ENCODE results near the gene ZW10.
"Not testable (repeated sequence)": the region's sequence is repeated elsewhere in the genome, so short reads cannot be mapped to it uniquely, and the experiment has no call there.

ZW10 gene

GRCh38 chr11:113736323-113736722, 37.2 kb downstream of the ZW10 start:
- DNase-seq, result no peak

DNA sequence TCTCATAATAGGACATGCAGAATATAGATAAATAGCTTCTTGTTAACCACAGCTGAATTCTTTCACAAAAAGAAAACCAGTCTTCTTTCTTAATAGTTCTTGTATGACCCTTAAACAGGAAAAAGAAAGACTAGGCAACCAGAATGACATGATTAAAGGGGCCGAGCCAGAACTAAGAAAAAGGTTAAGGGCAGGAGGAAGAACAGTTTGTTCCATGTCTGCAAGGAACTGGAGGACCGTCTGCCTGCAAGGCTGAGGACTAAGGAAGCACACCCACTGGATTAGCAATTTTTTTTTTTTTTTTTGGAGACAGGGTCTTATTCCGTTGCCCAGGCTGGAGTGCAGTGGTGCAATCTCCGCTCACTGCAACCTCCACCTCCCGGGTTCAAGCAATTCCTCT, 41.4 kb downstream of the ZW10 start:
- DNase-seq, result no peak

- no peak for DNase-seq
Measured at GRCh38 chr11:113730887-113731726, 42.4 kb downstream of the ZW10 start.

DNA sequence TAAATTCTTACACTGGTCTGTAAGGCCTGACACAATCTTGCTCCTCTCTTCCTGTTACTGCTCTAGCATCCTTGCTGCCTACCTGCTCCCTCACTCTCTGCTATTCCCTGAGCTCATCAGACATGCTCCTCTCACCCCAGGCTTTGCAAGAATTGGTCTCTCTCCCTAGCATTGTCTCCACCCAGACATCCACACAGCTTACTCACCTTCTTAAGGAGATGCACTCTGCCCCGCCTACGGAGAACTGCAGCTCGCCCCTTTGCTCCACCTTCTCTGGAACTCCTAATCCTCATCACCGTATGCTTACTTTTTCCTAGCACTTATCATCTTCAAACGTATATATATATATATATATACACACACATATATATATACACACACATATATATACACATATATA, 44.0 kb downstream of the ZW10 start:
- no peak for DNase-seq

DNA sequence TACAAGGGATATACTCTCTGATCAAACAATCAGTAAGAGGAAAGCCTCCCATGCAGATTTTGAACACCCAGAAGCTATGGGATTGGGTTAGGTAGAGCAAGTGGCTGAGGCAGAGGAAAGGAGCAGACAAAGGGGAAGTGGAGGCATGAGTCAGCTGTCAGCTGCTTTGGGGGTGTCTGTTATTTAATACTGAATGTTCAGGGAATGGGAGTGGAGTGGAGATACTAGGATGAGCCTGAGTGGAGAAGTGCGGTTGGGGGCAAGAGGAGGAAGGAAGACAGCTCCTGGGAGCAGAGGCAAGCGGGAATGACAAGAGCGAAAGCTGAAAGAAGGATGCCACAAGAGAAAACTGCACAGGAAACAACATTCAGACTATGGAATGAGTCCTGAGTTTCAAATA, 44.7 kb downstream of the ZW10 start:
- DNase-seq, result no peak

GRCh38 chr11:113725913-113726312, 47.6 kb downstream of the ZW10 start:
- no peak for DNase-seq

DNA sequence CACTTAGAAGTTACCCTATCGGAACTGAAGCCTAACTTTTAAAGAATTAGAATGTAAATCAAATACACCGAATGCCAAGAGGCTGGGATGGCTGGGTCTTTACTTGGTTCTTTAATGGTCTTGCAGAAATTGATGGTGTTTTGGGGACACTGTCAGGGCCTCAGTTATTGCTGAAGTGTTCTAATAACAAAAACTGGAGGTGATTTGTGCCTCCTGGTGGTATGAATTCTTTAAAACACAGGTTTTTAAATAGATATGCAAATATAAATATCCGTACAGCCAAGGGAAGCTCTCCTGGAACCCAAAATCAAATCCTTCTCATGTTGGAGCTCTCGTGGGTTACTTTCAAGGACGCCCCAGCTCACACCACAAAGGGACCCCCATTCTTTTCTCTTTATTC, 48.1 kb downstream of the ZW10 start:
- DNase-seq, result no peak

DNA sequence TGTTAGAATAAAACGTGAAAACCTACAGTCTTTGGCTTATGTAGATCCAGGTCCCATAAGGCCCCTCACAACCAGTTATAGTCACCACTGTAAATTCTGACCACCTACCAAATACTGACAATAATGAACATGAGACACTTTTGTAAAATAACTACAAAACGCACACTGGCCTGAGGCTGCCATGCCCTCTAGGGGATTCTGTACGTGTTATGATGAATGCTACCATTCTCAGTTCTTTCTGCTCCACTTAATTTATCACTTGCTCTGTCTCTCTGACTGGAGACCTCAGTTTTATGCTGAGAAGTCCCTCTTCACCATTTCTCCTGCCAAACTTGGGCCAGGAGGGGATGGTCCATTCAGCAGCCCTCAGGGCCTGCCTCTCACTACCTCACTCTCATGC, 48.7 kb downstream of the ZW10 start:
- DNase-seq, result no peak

DNA sequence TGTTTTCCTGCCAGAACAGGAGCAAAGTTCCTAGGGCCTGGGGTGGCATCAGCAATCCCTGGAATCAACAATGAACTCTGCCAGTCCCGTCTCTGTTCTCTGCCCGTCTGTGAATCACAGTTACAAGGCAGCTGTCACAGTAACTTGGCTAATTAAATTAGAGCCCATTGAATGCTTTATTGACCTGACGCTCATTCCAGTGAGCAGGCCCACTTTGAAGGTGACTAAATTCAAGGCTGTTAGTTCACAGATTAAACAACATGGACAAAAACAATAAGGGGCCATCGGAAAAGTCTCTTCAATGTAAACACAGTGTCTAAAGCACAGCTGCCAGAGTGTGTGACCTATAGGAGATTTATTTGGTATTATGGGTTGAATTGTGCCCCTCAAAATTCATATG, 49.7 kb downstream of the ZW10 start:
- DNase-seq, result no peak

GRCh38 chr11:113722934-113723333, 50.6 kb downstream of the ZW10 start:
- no peak for DNase-seq

DNA sequence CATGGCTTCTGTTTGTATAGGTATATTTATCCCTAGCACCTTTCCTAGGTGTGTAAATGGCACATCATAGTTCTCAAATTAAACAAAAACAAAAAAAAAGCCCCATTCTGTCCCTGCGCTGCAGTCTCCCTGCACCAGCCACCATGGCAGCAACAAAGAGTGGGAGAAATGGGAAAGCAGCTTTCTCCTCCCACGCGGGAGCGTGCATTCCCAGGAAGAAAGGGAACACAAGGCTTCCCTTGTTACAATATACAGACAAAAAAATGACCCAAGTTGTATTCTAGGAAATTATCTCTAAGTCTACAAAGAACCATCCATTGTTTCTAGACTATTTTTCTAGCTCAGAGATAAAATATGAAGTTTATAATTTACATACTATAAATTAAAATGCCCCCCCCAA, 51.3 kb downstream of the ZW10 start:
- no peak for DNase-seq

DNA sequence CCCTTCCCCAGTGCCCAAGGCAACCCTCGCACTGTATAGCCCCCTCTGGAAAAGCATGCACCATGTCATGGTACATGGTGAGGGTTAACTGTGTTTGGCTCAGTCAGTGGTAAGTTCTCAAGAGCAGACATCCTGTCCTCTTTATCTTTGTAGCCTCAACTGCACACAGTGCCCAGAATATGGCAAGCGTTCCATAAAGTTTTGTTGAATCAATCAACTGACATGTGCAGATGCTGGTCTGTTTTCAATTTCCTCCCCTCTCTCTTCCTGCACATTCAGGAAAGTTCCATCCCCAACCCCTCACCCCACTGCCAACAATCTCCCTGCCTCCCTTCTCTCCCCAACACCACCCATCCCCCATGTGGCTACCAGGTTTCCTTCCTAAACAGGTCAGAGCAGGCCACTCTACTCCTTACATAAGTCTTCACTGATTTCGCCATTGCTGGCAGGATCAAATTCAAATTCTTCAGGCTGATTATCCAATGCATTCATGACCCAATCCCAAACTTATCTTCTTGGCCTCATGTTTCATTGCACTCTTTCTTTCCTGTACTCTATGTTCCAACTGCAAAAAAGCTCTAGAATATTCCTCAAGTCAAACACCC, 51.9 kb downstream of the ZW10 start:
- no peak for DNase-seq

DNA sequence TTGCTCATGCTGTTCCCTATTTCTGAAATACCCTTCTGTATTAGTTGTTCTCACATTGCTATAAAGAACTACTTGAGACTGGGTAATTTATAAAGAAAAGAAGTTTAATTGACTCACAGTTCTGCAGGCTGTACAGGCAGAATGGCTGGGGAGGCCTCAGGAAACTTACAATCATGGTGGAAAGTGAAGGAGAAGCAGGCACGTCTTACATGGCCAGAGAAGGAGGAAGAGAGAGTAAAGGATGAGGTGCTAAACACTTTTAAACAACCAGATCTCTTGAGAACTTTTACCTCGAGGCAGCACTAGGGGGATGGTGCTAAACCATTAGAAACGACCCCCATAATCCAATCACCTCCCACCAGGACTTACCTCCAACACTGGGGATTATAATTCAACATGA, 53.0 kb downstream of the ZW10 start:
- not testable (repeated sequence) for DNase-seq

DNA sequence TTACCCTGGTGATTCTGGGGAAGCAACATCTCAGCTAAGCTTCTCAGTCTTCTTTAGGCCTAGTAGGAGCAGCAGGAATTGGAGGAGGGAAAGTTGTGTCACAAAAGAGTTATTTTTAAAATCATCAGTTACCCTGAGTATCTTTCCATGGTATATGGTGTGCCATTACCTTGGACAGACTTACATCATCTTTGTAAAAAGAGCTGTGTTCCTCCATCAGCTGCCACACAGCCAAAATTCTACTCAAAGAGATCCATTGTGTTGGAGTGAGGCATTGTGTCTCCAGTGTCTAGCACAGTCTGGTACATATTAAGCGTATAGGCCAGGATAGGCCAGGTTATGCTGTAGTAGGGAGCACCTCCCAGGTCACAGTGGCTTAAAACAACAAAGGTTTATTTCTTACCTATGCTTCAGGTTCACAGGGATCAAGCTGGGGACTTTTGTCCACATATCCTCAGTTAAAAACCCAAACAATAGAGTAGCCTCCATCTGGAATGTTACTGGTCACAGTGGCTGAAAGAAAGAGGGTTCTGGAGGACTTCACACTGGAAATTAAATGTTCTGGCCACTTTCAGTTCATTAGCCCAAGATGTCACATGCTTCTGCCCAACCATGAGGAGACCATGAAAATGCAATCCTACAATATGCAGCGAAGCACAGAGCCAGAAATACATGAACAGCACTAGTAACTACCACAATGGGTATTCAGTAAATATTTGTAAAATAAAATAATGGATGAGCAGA, 57.4 kb downstream of the ZW10 start:
- DNase-seq, result no peak

DNA sequence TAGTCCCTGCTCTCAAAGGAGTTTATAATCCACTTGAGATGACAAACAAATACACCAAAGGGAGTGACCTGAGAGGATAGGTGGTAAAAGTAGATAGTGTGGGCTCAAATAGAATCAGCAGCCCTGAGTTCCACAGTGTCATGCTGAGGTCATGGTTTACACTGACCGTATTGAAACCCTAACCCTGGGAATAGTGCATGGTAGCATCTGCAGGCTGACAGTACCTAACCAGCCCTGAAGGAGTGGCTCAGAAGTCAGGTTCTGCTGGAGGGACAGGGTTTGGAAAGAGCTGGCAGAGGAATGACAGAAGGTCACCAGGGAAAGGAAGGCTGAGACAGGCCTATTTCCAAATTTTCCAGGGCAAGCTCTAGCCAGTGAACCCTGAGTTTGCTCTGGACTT, 58.2 kb downstream of the ZW10 start:
- no peak for DNase-seq

- no peak for DNase-seq
Measured at GRCh38 chr11:113710989-113711388, 62.5 kb downstream of the ZW10 start.

DNA sequence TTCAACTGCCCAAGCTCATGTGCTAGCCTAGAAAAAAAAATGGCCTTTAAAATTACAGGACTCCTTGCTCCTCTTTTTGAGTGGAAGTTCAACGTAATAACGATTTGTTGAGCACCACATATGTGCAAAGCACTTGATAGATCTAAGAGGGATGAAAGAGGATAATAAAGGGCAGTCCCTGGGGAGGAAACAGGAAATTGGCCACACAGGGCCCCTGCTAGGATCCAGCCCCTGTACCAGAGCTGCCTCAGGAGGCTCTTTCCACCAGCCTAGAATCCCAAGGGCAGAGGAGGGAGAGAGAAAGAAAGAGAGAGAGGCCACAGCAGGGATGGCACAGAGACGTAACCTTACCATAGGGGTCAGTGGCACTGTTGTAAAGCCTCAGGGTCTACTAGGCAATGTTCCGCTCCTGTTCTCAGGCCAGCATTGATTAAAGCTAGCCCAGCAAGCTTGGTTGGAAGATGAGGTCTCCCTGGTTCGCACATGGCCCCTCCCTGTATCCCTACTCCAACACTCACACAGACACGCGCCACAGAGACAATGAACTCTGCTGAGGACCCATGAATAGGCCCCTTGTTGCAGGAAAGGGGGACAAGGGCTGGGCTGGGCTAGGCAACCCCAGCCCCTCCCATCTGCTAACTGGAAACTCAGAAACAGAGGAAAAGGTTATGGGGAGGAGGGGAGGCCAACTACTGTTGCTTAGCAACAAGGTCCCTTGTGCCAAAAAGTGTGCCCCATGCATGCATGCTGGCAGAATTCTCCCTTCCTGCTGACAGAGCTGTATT, 67.4 kb downstream of the ZW10 start, which contains the start of gene TMPRSS5:
Gene TMPRSS5 (minus strand): TSS at position 438 of the 785 bp plus-strand sequence. CDS start 84 bp downstream, at position 354.
- DNase-seq, result no peak

DNA sequence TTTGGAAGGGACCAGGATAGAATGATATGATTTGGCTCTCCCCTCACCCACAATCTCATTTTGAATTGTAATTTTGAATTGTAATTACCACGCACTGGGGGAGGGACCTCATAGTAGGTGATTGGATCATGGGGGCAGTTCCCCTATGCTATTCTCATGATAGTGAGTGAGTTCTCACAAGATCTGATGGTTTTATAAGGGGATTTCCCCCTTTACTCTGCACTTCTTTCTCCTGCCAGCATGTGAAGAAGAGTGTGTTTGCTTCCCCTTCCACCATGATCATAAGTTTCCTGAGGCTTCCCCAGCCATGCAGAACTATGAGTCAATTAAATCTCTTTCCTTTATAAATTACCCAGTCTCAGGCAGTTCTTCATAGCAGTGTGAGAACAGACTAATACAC, 69.9 kb downstream of the ZW10 start:
- DNase-seq, result not testable (repeated sequence)

DNA sequence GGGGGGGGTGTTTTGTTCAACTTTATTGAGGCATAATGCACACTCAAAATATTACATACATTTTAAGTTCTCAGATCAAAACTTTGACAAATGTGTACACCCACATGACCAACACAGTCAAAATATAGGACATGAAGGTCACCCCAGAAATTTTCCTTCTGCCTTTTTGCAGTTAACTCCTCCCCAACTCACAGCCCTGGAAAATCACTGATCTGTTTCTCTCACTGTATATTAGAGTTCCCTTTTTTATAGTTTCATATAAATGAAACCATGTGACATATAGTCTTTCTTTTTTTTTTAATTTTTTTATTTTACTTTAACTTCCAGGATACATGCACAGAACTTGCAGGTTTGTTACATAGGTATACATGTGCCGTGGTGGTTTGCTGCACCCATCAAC, 72.0 kb downstream of the ZW10 start:
- DNase-seq, result no peak

GRCh38 chr11:113698515-113698914, 75.0 kb downstream of the ZW10 start:
- DNase-seq, result no peak

DNA sequence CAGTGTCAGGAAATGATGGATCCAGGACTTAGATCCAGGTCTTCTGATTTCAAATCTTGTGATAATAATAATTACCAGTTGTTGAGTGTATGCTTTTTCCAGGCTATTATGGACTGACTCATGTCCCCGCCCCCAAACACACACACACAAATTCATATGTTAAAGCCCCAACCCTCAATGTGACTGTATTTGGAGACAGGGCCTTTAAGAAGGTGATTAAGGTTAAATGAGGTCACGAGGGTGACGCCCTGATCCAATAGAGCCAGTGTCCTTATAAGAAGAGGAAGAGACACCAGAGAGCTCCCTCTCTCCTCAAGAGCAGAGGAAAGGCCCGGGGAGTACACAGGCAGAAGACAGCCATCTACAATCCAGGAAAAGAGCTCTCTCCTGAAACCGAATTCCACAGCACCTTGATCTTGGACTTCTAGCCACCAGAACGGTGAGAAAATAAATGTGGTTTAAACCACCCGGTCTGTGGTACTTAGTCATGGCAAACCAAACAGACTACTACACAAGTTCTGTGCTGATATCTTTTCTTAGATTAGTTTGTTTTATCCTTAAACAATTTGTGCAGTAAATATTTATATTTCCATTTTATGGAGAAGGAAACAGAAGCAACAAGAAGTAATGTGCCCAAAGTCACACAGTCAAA, 75.6 kb downstream of the ZW10 start:
- no peak for DNase-seq

- no peak for DNase-seq
Measured at GRCh38 chr11:113697111-113697510, 76.4 kb downstream of the ZW10 start.

GRCh38 chr11:113695207-113695606, 78.3 kb downstream of the ZW10 start:
- no peak for DNase-seq

Data from stimulated activated CD4-positive, alpha-beta T cell treated with anti-CD3 and anti-CD28 coated beads, Interleukin-1b, Interleukin-23, amount 100 ng/mL, for 48 hours (primary cell).